HG03066 (cell line): ENCODE data around the gene ATF6.
"Not testable (repeated sequence)": the region's sequence is repeated elsewhere in the genome, so short reads cannot be mapped to it uniquely, and the experiment has no call there.

Experiments
- ATAC-seq: cut with Tn5 transposase; IDR thresholded peaks from one replicate; pipeline ENCODE4 v1.9.1; 2021; ENCODE audit warnings: low read depth; ENCODE audit not compliant: unreplicated experiment

ATF6 gene, protein sequence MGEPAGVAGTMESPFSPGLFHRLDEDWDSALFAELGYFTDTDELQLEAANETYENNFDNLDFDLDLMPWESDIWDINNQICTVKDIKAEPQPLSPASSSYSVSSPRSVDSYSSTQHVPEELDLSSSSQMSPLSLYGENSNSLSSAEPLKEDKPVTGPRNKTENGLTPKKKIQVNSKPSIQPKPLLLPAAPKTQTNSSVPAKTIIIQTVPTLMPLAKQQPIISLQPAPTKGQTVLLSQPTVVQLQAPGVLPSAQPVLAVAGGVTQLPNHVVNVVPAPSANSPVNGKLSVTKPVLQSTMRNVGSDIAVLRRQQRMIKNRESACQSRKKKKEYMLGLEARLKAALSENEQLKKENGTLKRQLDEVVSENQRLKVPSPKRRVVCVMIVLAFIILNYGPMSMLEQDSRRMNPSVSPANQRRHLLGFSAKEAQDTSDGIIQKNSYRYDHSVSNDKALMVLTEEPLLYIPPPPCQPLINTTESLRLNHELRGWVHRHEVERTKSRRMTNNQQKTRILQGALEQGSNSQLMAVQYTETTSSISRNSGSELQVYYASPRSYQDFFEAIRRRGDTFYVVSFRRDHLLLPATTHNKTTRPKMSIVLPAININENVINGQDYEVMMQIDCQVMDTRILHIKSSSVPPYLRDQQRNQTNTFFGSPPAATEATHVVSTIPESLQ

DNA sequence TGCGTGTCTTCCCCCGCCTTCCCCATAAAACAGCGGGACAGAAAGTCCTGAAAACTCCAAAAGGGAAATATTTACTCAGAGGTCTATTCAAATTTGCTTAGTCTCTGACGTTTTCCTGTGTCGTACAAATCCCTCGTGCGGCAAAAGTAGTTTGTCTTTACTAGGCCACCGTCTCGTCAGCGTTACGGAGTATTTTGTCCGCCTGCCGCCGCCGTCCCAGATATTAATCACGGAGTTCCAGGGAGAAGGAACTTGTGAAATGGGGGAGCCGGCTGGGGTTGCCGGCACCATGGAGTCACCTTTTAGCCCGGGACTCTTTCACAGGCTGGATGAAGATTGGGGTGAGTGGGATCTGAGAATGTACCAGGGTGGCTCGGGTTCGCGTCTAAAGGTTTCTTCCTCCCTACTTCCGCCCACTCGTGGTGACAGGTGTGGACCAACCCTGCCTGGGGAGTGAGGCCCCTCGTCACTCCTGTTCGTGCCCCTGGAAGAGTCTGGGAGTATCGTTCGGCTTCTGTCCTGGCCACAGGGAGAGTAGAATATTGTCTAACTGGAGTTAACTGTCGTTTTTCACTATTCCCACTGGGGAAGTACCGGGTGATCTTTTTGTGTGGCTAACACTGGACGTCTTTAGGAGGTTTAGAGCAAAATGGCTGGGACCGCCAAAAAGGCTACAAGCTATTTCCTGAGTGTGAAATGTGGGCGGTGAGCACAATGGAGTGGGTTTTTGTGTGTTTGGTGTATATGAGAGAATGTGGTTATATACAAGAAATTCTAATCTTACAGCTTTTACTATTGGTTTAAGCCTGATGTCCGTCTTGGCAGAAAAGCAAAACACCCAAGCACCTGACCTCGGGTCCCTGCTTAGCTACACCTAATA is at the start of gene ATF6:
ATF6 (plus strand) TSS at position 219 of the 880 bp plus-strand sequence; CDS start at position 260, 41 bp downstream.
- peak; percentile 70 for ATAC-seq

DNA sequence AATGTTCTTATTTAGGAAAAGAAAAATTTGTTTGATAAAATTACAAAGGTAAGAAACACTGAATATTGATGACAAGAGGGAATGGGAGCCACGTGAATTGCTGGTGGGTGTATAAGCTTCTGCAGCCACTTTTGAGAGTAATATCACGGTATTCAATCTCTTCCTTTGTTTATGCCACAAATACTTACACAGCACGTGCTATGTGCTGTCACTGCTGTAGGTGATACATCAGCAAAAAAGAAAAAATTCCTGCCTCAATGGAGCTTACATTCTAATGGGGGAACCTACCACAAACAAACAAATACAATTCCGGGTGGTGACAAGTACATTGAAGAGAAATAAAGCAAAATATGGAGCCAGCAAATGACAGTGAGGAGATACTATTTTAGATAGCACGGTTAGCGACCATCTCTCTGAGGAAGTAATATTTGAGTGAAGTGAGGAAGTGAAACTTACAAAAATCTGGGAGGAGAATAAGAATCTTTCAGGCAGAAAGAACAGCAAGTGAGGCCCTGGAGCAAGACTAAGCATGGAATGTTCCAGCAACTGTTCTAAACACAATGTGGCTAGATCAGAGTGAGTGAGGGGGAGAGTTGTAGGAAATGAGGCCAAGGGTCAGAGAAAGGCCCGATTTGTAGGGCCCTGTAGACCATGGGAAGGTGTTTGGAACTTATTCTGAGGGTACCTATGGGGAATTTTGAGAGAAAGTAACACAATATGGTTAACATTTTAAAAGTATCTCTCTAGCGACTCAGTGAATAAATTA is 47.4 kb upstream of the ATF6 start:
- ATAC-seq = peak; percentile 57

DNA sequence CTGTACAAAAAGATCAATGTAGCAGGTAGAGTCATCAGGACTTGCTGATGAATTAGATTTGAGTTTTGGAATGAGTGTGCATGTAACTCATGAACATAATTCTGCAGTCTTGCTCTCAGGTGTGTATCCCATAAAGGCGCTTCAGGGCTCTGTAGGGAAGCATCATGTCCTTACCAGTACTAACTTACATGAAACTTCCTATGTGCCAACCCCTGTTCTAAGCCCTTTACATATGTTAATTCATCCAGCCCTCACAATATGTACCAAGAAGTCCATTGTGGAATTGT is 46.9 kb upstream of the ATF6 start:
- ATAC-seq = peak; percentile 41

DNA sequence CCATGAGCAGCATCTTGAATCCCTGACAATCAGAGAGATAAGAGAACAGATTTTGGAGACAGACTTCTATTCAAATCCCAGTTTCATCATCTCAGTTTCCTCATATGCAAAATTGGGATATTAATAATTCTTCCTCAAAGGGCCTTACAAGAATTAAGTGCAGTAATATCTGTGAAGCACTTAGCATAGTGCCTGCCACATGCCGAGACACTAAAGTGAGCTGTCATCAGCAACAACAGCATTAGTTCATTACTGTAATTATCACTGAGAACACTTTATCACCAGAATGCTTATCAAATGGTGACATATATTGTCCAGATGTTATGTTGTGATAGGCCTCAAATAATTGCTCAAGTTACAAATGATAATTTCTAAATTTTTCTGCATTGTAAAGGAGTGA is 45.7 kb upstream of the ATF6 start:
- ATAC-seq = no peak

DNA sequence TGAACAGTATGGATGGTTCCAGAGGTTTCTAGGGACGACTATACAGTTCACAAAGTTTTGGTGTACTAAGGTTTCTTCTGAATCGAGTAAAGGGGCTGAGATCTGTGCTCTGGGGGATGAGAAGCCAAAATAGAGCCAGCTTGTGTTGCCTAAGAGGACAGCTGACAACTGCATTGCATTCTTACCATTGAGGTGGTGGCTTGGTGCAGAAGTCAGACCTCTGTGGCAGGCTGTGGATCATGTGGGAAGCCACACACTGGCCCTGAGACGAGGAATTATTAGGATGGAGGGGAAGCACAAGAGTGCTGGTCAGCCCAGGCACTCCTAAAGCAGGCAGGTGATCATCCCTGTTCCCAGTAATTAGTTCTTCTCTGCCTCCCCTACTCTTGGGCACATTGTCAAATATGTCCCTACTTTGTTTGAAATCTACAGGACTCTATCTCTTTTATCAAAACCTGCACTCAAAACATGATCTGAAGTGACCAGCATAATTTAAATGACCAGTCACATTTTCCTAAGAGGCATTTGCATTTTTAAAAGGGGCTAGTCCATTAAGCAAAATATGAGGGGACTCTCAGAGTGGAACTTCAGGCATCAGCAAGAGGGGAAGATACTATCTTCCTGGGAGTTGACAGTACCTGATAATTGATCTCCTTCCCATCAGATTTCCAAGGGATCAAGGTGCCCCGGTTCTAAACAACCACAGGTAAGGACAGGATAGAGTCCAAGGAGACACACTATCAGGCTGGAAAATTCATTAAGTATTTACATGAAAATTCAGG is 45.0 kb upstream of the ATF6 start, which contains the start of gene FCRLB:
FCRLB (plus strand) TSS at position 589 of the 782 bp plus-strand sequence. CDS start 1,129 bp downstream, outside the sequence.
- no peak for ATAC-seq

DNA sequence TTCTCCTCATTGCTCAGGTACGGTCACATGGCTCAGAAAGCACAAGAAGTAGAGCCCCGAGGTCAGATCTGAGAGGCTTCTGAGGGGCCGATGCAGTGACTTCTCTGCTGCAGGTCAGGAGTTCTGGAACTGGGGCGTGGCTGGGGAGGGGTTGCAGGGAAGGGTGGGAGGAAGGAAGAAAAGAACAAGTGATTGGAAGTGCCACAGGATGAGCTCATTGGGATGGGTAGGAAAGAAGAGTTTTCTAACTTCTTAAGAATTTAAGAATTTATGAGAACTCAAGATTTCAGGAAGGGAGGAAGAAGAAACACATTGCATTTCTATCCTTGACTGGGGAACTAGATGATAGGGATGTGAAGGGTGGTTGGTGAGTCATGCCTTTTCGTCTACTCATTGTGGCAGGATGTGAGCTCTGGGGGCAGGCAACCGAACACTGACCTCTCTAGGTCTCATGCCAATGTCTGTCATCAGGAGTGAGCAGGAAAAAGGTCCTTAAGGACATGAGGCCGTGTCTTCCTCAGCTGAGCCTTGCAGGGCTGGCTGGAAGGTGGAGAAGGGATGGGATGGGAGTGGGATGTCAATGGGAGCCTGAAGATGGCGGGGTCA is 44.3 kb upstream of the ATF6 start:
- ATAC-seq = no peak

DNA sequence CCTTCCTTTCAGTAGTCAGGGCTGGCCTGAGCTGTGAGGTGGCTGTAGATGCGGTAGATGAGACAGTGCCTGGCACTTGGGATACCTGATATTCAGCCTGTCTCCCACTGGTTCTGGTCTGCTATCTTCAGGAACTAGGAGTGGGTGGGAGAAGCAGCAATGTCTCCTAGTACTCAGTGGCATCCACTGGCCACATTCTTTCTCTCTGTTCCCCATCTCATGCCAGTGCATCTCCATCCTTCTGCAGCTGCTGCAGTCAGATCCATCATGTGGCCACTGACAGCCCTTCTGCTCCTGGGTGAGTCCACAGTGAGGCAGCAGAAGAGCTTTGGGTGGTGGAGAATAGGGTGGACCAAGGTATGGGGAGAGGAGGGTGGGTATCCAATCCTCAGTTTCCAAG is 43.7 kb upstream of the ATF6 start:
- ATAC-seq = no peak

DNA sequence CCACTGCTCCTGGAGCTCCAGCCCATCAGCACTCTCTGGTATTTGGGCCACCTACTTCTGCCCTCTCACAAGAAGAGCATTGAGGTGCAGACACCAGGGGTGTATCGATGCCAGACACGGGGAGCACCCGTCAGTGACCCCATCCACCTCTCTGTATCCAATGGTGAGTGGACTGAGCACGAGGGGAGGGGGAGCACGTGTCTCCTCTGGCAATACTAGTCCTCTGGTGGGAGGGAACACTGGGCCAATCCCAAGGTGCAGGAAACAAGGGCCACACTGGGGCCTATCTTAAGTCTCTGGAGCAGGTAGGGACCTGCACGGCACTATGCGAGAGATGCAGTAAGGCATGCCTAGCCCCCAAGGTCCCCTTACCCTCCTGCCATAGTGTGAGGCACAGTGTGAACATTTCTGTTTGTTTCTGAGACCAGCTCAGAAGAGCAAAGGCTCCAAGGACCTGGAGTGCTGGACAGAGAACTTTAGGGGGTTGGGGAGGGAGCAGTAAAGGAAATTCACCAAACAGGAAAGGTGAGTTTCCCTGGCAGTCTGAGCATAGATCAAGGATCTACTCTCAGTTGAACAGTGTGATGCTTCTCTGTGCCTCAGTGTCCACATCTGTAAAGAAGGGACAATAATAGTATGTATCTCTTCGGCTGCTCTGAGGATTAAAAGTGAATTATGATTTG is 42.5 kb upstream of the ATF6 start:
- ATAC-seq = no peak

DNA sequence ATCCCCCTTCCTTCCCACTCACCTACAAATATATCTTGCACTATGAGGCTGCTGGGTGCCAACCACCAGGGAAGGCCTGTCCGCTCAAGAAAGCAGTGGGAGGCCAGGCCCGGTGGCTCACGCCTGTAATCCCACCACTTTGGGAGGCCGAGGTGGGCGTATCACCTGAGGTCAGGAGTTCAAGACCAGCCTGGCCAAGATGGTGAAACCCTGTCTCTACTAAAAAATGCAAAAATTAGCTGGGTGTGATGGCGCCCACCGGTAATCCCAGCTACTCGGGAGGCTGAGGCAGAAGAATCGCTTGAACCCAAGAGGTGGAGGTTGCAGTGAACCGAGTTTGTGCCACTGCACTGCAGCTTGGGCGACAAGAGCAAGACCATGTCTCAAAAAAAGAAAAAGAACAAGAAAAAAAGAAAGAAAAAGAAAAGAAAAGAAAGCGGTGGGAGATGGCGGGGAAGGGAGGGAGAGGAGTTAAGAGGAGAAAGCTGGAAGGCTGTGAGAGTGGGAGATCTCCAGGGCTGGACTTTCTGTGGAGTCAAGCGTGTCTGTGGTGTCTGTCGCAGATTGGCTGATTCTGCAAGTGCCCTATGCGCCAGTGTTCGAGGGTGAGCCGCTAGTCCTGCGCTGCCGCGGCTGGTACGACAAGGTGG is 40.7 kb upstream of the ATF6 start:
- not testable (repeated sequence) for ATAC-seq

DNA sequence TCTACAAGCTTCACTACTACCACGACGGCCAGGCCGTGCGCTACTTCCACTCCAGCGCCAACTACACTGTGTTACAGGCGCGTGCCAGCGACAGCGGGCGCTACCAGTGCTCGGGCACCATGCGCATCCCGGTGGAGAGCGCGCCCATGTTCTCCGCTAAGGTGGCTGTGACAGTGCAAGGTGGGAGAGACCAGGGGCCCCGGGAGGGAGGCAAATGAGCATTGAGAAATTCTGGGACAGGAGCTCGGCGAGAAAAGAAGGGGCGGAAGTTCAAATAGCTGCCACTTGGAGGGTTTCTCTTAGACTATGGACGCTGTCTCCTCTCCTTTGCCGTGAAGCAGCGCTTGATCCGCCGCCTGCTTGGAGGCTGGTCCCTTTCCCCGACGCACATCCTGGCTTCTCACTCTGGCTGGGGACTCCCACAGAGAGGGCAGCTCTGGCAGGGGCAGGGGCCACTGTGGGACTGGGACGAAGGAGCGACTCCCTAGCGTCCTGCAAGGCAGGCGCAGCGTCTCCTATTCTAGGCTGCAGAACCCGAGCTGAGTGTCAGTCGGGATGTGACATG is 40.1 kb upstream of the ATF6 start:
- ATAC-seq = peak; percentile 8

DNA sequence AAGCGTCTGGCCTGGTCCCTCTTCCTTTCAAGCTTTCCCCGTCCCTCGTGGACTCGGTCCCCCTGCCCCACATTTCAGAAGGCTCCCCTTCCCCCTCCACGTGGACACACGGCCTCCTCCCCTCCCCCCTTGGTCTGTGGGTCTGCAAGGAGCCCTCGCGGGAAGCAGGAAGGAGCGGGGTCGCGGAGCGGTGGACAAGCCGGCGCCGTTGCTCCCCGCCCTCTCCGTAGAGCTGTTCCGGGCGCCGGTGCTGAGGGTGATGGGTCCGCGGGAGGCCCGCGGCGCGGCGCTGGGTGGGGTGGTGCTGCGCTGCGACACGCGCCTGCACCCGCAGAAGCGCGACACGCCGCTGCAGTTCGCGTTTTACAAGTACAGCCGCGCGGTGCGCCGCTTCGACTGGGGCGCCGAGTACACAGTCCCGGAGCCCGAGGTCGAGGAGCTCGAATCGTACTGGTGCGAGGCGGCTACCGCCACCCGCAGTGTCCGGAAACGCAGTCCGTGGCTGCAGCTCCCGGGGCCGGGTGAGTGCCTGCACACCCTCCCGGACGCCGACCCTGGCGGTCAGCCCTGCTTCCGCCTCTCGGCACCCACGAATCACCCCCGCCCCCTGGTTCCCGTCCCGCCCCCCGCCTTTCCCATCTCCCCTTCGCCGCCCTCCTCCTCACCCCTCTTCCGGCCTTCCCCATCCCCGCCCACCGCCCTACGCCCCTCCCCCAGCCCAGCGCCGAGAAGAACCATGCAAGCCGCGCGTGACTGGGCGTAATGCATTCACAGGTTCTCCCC is 39.5 kb upstream of the ATF6 start:
- peak; percentile 56 for ATAC-seq

DNA sequence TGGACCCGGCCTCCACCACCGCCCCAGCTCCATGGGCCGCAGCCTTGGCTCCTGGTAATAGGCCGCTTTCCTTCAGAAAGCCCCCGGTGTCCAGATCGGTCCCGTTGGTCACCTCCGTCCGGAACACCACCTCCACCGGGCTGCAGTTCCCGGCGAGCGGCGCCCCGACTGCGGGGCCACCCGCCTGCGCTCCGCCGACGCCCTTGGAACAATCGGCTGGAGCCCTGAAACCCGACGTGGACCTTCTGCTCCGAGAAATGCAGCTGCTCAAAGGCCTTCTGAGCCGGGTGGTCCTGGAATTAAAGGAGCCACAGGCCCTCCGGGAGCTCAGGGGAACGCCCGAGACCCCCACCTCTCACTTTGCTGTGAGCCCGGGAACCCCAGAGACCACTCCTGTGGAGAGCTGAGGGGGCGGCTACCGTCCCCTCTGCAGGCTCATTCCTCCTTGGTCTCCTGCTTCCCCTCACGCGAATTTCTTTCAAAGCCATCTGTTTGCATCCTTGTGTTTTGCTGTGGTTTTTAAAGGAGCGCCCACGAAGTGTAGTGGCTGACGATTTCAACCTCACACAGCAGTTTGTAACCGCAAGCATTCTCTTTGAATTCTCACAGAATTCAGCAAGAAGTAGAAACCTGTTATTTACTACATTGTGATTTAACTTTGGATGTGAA is 38.7 kb upstream of the ATF6 start:
- peak; percentile 27 for ATAC-seq

DNA sequence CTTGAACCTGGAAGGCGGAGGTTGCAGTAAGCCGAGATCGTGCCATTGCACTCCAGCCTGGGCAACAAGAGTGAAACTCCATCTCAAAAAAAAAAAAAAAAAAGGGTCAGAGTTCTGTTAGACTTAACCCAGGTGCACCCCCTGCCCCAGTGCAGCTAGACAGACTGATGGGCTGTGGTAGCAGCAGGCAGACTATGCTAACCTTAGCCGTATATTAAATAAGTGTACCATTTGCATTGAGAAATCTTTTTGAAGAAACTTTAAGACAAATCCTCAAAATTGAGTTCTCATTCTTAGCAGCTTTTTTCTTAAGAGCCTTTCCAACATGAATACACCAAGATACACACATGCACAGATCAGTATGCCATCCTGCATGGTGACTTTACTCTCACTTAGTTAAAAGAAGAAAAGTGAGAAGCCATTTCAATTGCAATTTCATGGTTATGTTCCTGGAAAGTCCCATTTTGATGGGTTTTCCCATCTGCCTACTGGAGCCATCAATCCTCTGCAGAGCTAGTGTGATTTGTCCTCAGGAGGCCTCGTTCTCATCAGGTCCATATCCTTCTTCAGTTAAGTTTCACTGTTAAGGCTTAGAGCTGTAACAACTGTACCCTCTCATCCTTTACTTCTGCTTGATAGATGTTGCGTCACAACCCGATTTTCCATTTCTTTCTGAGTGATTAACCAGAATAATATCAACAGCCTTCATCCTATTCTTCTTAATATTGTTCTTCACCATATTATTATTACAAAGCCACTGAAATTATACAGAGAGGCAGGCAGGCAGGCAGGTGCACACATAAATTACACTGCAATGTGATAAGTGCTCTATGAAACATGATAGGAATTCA is 37.5 kb upstream of the ATF6 start:
- no peak for ATAC-seq

DNA sequence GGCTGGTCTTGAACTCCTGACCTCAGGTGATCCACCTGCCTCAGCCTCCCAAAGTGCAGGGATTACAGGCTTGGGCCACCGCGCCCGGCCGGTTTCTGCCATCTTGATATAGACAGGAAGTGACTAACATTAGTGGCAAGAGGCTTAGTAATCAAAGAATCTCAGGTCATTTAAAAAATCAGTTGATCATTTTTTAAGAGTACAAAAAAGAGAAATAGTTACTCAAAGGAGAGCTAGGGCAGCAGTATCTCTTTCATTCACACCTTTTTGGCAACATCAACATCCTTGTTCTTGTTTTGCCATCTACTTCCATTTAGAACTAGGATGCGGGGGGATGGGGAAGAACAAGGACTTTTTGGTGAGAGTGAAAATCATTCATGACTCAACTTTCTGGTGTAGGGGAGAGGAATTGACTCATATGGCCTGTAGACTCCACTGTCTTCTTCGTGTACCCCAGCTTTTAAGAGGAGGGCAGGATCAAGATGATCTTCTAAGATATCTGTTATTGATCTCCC is 36.0 kb upstream of the ATF6 start:
- ATAC-seq = no peak

DNA sequence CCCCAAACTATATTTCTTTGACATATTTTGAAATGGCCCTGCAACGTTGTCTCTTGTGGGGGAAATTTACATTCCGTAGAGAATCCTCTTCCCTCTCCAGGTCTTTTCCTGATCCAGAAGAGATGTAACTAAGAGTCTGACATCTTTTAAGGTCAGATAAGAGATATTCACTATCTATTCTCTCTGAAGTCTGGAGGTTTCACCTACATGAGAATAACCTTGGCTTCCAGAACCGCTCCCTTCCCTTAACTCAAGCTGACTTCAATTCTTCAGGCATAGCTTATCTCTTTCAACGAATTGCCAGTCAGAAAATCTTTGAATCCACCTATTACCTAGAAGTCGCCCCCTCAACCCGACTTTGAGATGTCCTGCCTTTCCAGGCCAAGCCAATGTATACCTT is 34.9 kb upstream of the ATF6 start:
- ATAC-seq = no peak
